GM13976 (cell line): Measurements from ENCODE around the gene DPT.

Source experiments
- DNase-seq: peaks from one replicate; pipeline ENCODE4 v3.0.0; 2012; ENCODE audit warnings: low spot score
- CTCF ChIP-seq: IDR thresholded peaks from 2 replicates; pipeline ENCODE4 v1.5.1; 2012; ENCODE audit warnings: borderline replicate concordance, mild to moderate bottlenecking; ENCODE audit not compliant: insufficient read depth; ENCODE audit errors: extremely low read depth, missing control alignments, control extremely low read depth
- in situ Hi-C: fragments of 300-500 bp; cut with MboI; formaldehyde crosslinking; loops from one replicate; pipeline ENCODE4 v1.12.0; 2022; ENCODE audit warnings: low sequenced_read_pairs, mixed read lengths, inconsistent platforms; ENCODE audit not compliant: unreplicated experiment

Gene DPT

GRCh38 chr1:168767894-168768584 is 39.0 kb upstream of the DPT start:
- DNase-seq, result no peak
- in situ Hi-C loops, result no loop called here

GRCh38 chr1:168766568-168766967 is 37.6 kb upstream of the DPT start:
- TF ChIP-seq CTCF, result no peak
- in situ Hi-C loops, result no loop called here
- DNase-seq, result no peak

More at GRCh38 chr1:168767894-168768584, 39.0 kb upstream of the DPT start:
- TF ChIP-seq CTCF, result no peak

- TF ChIP-seq CTCF, result no peak
- in situ Hi-C loops, result no loop called here
- DNase-seq, result no peak
These were observed 34.0 kb upstream of the DPT start for GRCh38 chr1:168763031-168763430.

GRCh38 chr1:168762473-168762872 is 33.5 kb upstream of the DPT start:
- no peak for TF ChIP-seq CTCF
- DNase-seq, result no peak
- in situ Hi-C loops, result no loop called here

- no peak for TF ChIP-seq CTCF
- no peak for DNase-seq
- in situ Hi-C loops, result no loop called here
These were observed 31.8 kb upstream of the DPT start for GRCh38 chr1:168760781-168761180.

GRCh38 chr1:168760241-168760640 is 31.2 kb upstream of the DPT start:
- DNase-seq, result no peak
- in situ Hi-C loops, result no loop called here
- TF ChIP-seq CTCF, result no peak
